Measurements from ENCODE around the gene FOXL2. TPM values are rescaled to one million over a fixed set of nuclear protein-coding genes. Genes with fewer than 3 reads are reported as not detected.

Gene FOXL2
- total RNA-seq, 1 experiment from 2014 or later, result 12.7 TPM

DNA sequence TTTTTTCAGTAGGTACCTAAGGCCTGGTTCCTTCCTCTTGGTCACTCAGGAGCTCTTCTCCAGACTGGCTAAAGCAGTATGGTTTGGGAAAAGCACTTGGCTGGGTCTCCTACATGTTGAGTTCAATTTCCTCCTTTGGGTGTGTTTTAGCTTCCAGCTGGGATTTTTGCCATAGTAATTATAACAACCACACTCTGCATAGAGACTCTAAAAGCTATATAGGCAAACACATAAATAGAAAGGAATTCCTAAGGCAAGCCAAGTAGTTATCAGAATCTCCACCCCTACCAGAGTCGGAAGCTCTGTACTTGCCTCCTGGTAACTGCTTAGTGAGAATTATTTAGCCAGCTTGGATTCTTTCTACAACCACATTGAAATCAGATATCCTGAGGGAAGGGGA lies 48.6 kb downstream of the FOXL2 start:
- BruUV-seq (replicated peaks), result no TSS peak
- no peak for DNase-seq (ENCODE audit: low read depth, low spot score)

More for the DNA sequence above, 48.6 kb downstream of the FOXL2 start:
- H3K36me3 ChIP-seq (ENCODE audit: control insufficient read depth, insufficient read depth, low read length), result no peaks in the 10 kb centered on the region
- H3K4me1 ChIP-seq (ENCODE audit: control insufficient read depth, insufficient read depth, low read length), result no peaks in the 10 kb centered on the region
- no peak overlapping the region for H3K27ac ChIP-seq (ENCODE audit: low read length)
- ChIA-PET CTCF (interaction anchor here (0.6 kb wide), 1 partner anchor 15 kb away, joined by 4 read pairs; no protein-coding TSS in a partner anchor), POLR2A (no interaction called here)
- no peaks in the 10 kb centered on the region for H3K27me3 ChIP-seq (ENCODE audit: control insufficient read depth, insufficient read depth, low read length)
- no peak overlapping the region for H3K4me3 ChIP-seq (ENCODE audit: low read depth in 2 of 2, low read length in 2 of 2)
- intact Hi-C loops (cut with micrococcal nuclease; ENCODE audit: unreplicated experiment), result no loop called here
- in situ Hi-C loops (cut with HindIII; ENCODE audit: low pct_unique_long_range_greater_than_20kb, low sequenced_read_pairs), result no loop called here
- ATAC-seq, result no peak
- TF ChIP-seq, protein P1, sequence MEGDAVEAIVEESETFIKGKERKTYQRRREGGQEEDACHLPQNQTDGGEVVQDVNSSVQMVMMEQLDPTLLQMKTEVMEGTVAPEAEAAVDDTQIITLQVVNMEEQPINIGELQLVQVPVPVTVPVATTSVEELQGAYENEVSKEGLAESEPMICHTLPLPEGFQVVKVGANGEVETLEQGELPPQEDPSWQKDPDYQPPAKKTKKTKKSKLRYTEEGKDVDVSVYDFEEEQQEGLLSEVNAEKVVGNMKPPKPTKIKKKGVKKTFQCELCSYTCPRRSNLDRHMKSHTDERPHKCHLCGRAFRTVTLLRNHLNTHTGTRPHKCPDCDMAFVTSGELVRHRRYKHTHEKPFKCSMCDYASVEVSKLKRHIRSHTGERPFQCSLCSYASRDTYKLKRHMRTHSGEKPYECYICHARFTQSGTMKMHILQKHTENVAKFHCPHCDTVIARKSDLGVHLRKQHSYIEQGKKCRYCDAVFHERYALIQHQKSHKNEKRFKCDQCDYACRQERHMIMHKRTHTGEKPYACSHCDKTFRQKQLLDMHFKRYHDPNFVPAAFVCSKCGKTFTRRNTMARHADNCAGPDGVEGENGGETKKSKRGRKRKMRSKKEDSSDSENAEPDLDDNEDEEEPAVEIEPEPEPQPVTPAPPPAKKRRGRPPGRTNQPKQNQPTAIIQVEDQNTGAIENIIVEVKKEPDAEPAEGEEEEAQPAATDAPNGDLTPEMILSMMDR (IDR thresholded peaks at IDR 0.05), result no peak
- 0 out of 2 replicates have a peak, but pooled peaks have one; percentile 19 for TF ChIP-seq TCF7L2 (IDR thresholded peaks at IDR 0.05; ENCODE audit: low read depth, low read length)
- no peaks in the 10 kb centered on the region for H3K9me3 ChIP-seq (ENCODE audit: control insufficient read depth, insufficient read depth, low read depth, low read length)

Other genes with a start within 250 kb of the FOXL2 start
- 73.9 TPM for gene PIK3CB, start 112.2 kb downstream of the FOXL2 start, total RNA-seq (2021; ENCODE audit: unreplicated experiment)
- gene FOXL2NB, start 80 bp upstream of the FOXL2 start, total RNA-seq (2021; ENCODE audit: unreplicated experiment), result 11.4 TPM
- gene PRR23A, start 59.1 kb upstream of the FOXL2 start, total RNA-seq (2021; ENCODE audit: unreplicated experiment), result not detected
- gene PRR23B, start 73.8 kb upstream of the FOXL2 start, total RNA-seq (2021; ENCODE audit: unreplicated experiment), result not detected
- not detected for gene PRR23C, start 97.8 kb upstream of the FOXL2 start, total RNA-seq (2021; ENCODE audit: unreplicated experiment)

All from Panc1 (cell line).